NCI-H146 (cell line): ENCODE data around the gene BAIAP2L1.
A peak's percentile ranks its signal among the peaks of the same experiment; 100 is the strongest.
"Not testable (repeated sequence)": the region's sequence is repeated elsewhere in the genome, so short reads cannot be mapped to it uniquely, and the experiment has no call there.

Experiments
- DNase-seq: peaks from one replicate; lab custom pipeline; 2025; lab: John Stamatoyannopoulos, UW

The BAIAP2L1 gene, protein sequence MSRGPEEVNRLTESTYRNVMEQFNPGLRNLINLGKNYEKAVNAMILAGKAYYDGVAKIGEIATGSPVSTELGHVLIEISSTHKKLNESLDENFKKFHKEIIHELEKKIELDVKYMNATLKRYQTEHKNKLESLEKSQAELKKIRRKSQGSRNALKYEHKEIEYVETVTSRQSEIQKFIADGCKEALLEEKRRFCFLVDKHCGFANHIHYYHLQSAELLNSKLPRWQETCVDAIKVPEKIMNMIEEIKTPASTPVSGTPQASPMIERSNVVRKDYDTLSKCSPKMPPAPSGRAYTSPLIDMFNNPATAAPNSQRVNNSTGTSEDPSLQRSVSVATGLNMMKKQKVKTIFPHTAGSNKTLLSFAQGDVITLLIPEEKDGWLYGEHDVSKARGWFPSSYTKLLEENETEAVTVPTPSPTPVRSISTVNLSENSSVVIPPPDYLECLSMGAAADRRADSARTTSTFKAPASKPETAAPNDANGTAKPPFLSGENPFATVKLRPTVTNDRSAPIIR

DNA sequence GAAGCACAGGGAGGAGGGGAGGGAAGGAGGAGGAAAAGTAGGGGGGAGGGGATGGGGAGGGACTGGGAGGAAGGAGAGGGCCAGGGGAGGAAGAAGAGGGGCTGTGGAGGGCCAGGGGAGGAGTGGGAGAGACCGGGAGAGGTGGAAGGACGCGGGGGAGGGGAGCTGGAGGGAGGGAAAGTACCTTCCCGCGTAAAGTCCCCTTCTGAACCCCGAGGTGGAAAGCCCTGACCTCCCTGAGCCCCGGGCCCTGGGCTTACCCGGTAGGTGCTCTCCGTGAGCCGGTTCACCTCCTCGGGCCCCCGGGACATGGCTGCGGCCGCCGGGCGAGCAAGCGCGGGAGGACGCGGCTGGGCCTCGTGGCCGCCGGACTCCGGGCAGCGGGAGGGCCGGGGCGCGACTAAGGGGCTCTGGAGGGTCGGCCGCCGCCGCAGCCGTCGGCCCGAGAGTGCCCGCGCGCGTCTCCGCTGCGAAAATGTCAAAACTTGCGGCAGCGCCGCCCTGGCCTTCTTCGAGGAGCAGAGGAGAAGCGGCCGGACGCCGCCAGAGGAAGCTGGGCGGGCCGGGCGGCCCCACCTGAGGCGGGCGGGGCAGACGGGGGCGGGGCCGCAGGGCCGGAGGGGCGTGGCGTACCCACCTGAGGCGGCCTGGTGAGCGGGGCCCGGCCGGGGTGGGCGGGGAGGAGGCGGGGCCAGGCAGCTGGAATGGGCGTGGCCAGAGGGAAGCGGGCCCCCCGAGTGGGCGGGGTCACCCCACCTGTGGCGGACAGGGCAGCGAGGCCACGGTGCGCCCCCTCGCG, at the start of gene BAIAP2L1:
Gene BAIAP2L1, minus strand, starts transcription at position 549 of the 799 bp plus-strand sequence. Its CDS starts 238 bp downstream, at position 311.
- DNase-seq = peak; percentile 90

DNA sequence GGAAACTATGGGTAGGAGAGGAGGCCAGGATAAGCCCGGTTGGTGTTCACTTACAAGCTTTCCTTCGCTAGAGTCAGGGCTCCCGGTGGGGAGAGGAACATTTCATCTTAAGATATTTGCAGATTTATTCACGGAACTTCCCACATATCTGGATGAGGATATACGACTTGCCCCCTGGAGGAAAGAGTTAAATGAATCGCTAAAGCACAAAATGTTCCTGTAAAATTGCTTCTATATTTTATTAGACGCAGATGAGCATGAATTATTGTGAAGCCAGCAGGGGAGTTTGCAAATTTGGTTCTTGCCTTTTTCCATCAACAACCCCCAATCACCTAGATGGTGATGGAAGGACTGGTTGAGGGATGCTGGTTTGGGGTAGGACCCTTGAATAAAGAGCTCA, 47.9 kb upstream of the BAIAP2L1 start:
- DNase-seq = no peak

DNA sequence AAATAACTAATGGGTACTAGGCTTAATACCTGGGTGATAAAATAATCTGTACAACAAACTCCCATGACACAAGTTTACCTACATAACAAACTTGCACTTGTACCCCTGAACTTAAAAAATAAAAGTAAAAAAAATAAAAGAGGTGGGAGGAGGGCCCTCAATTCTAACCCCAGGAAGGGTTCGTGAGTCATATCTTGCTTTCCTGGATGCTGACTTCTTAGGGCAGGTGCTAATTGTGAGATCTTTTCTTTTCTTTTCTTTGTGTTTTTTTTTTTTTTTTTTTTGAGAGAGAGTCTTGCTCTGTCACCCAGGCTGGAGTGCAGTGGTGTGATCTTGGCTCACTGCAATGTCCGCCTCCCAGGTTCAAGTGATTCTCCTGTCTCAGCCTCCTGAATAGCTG, 40.1 kb upstream of the BAIAP2L1 start:
- DNase-seq = not testable (repeated sequence)

DNA sequence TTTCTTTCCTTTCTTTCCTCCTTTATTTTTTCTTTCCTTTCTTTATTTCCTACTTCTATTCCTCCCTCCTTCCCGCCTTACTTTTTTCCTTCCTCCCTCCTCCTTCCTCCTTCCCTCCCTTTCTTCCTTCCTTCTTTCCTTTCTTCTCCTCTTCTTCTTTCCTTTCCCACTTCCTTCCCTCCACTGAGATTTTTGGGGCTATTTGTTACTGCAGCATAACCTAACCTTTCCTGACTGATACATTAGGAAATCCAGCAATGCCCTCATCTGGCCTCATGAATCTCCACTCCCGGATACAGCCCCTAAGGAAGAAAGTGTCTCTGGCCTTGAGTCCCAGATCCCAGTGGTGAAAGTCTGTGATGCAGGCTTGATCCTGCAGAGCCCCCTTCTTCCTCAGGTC, 38.6 kb upstream of the BAIAP2L1 start:
- DNase-seq = no peak

DNA sequence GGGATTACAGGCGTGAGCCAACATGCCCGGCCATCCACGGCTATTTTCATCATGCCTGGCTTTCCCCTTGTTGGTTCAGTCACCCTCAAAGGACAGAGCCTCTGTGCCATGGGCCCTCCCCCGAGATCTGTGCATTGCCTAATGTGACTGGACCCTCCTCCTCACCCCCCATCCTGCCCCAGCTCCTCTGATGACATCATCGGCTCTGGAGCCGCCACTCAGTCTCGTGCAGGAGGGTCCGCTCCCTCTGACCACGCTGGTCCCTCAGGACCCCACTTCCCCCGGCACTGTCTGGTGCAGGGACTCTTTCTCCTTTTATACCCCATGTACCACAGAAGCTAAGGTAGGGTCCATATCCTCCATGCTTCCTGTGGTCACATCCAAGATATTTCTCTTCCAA, 33.2 kb upstream of the BAIAP2L1 start:
- DNase-seq = no peak

DNA sequence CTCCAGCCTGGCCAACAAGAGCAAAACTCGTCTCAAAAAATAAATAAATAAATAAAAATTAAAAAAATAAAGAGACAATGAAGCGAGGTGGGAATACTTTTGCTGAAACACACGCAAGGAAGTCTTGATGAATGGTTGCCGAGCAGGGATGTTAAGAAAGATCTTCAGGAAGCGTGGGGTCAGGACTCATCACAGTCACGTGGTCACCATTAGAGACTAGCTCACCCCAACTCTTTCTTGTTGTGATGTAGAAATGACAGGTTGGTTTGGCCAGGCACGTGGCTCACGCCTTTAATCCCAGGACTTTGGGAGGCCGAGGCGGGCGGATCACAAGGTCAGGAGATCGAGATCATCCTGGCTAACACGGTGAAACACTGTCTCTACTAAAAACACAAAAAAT, 28.9 kb upstream of the BAIAP2L1 start:
- DNase-seq = no peak

DNA sequence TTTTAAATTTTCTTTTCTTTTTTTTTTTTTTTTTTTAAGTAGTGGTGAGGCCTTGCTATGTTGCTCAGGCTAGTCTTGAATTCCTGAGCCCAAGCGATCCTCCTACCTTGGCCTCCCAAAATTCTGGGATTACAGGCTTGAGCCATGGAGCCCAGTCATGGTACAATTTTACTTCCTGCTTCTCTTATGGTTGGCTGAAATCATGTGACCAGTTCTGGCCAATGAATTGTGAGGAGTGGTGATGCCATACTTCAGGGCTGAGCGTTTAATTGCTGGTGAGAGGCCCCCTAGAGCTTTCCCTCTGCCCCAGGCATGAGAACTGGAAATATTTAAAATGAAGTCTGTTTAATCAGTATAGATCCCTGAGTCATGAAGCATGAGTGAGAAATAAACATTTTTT, 22.2 kb upstream of the BAIAP2L1 start:
- DNase-seq = peak; percentile 18

DNA sequence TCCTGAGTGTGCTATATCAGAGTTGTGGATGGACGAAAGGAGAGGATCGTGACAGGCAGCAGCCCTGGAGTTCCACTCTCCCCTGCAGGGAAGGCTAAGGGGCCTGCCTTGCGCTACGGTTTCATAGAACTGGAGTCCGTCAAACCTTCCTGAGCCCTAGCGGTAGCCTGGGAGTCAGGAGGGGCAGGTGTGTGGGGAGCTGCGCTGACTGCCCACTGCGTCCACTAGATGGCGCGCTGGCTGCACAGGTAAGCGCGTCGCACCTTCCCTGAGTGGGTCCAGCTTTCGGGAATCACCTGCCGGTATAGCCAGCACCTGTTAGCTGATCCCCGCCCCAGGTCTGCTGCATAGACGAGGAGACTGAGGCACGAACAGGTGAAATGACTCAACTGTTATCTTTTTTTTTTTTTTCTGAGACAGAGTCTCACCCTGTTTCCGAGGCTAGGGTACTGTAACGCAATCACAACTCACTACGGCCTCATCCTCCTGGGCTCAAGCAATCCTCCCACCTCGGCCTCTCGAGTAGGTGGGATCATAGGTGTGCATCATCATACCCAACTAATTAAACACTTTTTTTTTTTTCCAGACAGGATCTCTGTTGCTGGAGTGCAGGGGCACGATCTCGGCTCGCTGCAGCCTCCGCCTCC, 20.2 kb upstream of the BAIAP2L1 start:
- peak; percentile 83 for DNase-seq

DNA sequence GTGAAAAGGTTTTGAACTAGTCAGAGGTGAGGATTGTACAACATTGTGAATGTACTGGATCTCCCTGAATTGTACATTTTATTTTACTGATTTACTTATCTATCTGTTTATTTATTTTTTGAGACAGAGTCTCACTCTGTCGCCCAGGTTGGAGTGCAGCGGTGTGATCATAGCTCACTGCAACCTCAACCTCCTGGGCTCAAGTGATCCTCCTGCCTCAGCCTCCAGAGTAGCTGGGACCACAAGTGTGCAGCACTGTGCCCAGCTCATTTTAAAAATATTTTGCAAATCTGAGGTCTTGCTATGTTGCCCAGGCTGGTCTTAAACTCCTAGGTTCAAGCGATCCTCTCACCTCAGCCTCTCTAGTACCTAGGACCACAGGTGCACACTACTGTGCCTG, 19.1 kb upstream of the BAIAP2L1 start:
- DNase-seq = not testable (repeated sequence)

DNA sequence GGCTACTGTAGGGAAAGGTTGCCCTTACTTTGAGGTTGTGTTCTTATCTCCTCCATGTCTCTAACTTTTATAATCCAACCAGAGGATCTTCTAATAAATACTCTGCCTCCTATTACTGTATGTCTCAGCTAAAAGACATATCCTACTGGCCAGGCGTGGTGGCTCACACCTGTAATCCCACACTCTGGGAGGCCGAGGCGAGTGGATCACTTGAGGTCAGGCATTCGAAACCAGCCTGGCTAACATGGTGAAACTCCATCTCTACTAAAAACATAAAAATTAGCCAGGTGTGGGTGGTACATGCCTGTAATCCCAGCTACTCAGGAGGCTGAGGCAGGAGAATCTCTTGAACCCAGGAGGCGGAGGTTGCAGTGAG, 18.4 kb upstream of the BAIAP2L1 start:
- DNase-seq = not testable (repeated sequence)

DNA sequence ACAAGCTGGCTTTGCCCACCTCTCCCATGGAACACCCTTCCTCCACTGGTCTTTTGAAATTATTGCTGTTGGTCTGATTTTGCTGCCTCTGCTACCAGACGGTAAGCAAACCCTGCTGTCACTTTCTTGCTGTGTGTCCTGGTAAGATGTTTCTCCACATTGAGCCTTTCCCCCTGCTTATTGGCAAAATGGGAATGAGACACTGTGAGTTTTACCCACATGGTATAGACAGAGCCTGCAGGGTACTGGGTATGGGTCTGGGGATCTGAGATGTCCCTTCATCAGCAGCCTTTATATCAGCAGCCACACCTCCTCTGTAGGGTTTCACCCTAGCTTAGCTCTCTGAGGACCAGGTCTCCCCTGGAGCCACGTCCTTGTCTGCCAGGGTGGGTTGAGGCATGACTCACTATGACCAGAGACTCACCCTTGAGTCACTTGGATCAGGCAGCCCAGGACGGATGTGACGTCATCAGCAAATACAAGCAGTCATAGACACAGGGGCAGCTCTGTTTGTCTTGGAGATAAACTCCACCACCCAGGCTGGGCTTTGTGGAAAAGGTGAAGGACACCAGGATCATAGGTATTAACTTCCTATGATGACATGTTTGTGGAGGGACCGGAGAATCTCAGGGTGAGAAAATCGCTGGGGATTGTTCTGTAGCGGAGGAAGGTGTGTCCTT, 17.9 kb upstream of the BAIAP2L1 start:
- peak; percentile 31 for DNase-seq

DNA sequence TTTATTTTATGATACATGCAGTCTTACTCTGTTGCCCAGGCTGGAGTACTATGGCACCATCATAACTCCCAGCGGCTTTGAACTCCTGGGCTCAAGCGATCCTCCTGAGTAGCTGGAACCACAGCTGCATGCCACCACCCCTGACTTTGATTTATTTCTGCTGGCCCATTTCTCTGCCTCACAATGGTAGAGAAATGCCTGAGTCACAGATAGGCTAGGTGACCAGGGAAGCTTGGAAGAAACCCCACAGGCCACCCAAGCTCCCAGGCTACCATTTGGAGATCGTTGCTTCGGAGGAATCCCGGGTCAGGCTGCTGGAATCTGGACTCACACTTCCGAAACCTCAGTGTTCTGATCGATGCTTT, 17.4 kb upstream of the BAIAP2L1 start:
- DNase-seq = no peak

DNA sequence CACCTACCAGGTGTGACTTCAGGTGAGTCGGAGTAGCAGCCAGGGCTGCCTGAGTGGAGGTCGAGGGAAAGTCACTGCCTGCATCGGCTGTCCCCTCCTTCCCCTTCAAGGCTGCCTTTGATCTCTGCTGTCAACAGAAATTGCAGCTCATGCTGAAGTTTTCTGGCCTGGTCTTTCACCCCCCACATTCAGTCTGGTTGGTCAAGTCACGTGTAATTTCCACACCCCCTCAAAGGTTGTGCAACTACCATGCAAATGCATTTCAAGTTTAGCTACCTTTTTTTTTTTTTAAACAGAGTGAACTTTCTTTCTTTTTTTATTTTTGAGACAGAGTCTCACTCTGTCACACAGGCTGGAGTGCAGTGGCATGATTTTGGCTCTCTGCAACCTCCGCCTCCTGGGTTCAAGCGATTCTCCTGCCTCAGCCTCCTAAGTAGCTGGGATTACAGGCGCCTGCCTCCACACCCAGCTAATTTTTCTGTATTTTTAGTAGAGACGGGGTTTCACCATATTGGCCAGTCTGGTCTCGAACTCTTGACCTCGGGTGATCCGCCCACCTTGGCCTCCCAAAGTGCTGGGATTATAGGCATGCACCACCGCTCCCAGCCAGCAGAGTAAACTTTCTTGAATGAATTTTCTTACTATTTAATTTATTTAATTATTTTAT, 16.8 kb upstream of the BAIAP2L1 start:
- DNase-seq = not testable (repeated sequence)

DNA sequence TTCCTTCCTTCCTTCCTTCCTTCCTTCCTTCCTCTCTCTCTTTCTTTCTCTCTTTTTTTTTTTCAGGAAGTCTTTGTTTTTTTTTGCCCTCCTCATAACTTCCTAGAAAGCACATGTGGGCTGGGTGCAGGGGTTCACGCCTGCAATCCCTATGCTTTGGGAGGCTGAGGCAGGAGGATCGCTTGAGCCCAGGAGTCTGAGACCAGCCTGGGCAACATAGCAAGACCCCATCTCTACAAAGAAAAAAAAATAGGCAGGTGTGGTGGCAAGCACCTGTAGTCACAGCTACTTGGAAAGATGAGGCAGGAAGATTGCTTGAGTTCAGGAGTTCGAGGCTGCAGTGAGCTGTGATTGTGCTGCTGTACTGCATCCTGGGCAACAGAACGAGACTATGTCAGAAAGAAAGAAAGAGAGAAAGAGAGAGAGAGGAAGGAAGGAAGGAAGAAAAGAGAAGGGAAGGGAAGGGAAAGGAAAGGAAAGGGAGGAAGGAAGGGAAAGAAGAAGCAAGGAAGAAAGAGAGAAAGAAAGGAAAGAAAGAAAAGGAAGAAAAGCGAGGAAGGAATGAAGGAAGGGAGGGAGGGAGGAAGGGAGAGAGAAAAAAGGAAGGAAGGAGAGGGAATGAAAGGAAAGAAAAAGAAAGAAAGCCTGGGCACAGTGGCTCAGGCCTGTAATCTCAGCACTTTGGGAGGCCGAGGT, 13.5 kb upstream of the BAIAP2L1 start:
- no peak for DNase-seq

DNA sequence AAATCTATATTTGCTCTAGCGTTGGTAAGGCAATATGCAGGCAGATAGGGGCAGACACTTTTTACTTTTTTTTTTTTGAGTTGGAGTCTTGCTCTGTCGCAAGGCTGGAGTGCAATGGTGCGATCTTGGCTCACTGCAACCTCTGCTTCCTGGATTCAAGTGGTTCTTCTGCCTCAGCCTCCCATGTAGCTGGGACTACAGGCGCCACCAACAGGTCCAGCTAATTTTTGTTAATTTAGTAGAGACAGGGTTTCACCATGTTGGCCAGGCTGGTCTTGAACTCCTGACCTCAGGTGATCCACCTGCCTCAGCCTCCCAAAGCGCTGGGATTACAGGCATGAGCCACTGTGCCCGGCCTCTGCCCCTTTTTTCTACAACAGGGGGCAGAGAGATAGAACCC, 12.8 kb upstream of the BAIAP2L1 start:
- not testable (repeated sequence) for DNase-seq

DNA sequence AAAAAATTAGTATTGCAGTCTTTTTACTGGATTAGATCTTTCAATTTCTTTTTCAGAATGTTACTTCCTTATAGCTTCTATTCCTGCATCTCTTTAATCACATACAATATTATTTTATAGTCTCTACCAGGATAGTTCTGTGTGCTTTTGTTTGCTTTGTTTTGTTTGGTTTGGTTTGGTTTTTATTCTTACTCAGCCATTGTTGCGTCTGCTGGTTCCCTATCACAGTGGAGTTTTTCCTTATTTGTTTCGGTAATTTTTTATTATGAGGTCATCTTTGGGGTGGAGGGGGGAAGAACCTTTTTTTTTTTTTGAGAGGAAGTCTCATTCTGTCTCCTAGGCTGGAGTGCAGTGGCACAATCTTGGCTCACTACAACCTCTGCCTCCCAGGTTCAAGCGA, 9.0 kb upstream of the BAIAP2L1 start:
- no peak for DNase-seq

DNA sequence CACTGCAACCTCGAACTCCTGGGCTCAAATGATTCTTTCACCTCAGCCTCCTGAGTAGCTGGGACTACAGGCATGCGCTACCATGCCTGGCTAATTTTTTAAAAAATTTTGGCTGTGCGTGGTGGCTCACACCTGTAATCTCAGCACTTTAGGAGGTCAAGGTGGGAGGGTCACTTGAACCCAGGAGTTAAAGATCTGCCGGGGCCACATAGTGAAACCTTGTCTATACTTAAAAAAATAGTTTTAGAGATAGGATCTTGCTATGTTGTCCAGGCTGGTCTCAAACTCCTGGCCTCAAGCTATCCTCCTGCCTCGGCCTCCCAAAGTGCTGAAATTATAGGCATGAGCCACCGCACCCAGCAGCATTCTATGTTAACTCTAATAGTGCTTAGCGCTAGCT, 7.3 kb upstream of the BAIAP2L1 start:
- not testable (repeated sequence) for DNase-seq

DNA sequence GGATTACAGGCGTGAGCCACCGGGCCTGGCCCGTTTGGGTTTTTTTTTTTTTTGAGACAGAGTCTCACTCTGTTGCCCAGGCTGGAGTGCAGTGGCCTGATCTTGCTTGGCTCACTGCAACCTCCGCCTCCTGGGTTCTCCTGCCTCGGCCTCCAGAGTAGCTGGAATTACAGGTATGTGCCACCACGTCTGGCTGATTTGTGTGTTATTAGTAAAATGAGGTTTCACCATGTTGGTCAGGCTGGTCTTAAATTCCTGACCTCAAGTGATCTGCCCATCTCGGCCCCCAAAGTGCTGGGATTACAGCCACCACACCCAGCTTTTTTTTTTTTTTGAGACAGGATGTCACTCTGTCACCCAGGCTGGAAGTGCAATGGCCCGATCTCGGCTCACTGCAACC, 5.9 kb upstream of the BAIAP2L1 start:
- DNase-seq = no peak

DNA sequence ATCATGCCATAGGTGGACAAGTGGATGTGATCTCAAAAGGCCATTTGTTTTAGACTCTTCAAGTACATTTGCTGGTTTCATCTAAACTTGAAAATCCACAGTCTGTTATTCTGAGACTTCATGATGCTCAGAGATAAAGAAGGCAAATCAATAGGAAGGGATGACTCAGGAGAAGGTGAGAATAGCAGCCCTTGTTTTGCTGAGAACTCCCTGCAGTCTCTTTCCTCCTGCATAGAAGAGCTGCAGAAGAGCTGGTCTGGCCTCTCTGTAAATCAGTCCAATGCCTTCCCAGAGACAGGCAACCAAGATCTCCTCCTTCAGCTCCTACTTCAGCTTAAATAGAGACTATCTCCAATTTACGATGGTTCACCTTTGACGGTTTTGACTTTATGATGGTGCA, 4.0 kb upstream of the BAIAP2L1 start:
- DNase-seq = no peak

DNA sequence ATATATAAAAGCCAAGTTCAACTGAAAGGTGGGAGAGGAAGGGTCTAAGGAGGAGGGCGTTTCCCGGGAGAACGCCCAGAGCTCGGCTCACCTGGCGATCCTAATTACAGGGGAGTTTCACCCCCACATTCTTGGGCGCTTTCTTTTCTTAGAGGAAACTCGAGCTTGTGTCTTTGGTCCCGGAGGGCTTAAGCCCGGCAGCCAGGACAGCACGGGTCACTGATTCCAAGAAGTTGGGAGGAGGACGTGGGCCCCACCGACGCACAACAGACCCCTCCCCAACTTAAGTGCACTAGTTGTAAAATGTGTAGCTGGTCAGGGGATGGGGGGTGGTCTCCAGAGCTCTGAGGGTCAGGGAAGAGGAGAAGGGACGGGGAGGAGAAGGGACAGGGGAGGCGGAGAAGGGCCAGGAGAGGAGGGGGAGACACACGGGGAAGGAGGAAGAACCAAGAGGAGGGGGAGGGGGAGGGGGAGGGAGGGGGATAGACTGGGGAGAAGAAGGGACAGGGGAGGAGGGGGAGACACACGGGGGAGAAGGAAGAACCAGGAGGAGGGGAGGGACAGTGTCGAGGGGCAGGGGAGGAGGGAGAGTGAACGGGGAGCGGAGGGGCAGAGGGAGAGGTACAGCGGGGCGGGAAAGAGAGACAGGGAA, 874 bp downstream of the BAIAP2L1 start:
- no peak for DNase-seq
